Measurements from ENCODE around the gene ACSM4. TPM values are rescaled to one million over a fixed set of nuclear protein-coding genes. Genes with fewer than 3 reads are reported as not detected.
"Not testable (repeated sequence)": the region's sequence is repeated elsewhere in the genome, so short reads cannot be mapped to it uniquely, and the experiment has no call there.

ACSM4 gene
- total and polyA plus RNA-seq, 2 of the 8 experiments (the other 6 are each of a cell fraction or from before 2014, with no cell fraction given) = not detected

- TF ChIP-seq BCL11A (IDR thresholded peaks at IDR 0.05; ENCODE audit: low read depth in 2 of 2, low read length in 2 of 2) = no peak
- TF ChIP-seq MAFK (IDR thresholded peaks at IDR 0.05; ENCODE audit: low read depth, low read length) = no peak
- TF ChIP-seq CEBPB (IDR thresholded peaks at IDR 0.05; ENCODE audit: low read depth, low read length) = no peak
- TF ChIP-seq, protein P1, sequence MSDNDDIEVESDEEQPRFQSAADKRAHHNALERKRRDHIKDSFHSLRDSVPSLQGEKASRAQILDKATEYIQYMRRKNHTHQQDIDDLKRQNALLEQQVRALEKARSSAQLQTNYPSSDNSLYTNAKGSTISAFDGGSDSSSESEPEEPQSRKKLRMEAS (IDR thresholded peaks at IDR 0.05) = no peak
- TF ChIP-seq EGR1 (IDR thresholded peaks at IDR 0.05; ENCODE audit: borderline replicate concordance, low read depth, low read length) = no peak
- no peak for TF ChIP-seq JUN (IDR thresholded peaks at IDR 0.05; ENCODE audit: low read depth, low read length)
These were observed 31.9 kb upstream of the ACSM4 start (continued) for GRCh38 chr12:7271893-7272514.

GRCh38 chr12:7275482-7275881, 28.4 kb upstream of the ACSM4 start:
- H2BK120ac ChIP-seq (replicated peaks; ENCODE audit: low read depth, low read length); H3K4me2 ChIP-seq (ENCODE audit: insufficient read depth in 1 of 2, low read depth in 2 of 2, low read length in 2 of 2); H2BK12ac ChIP-seq (ENCODE audit: low read depth, low read length); H3K27ac ChIP-seq (ENCODE audit: low read depth, low read length); H3K23me2 ChIP-seq (ENCODE audit: low read depth, low read length); H3K9ac ChIP-seq (replicated peaks in 1 of 4; ENCODE audit: extremely low read depth in 1 of 4, low read depth in 3 of 4, low read length in 3 of 4); H3K79me1 ChIP-seq (ENCODE audit: low read depth, low read length); H3K4ac ChIP-seq (replicated peaks; ENCODE audit: insufficient read length, low read depth, low read length); H3K27me3 ChIP-seq (replicated peaks in 1 of 4; ENCODE audit: control insufficient read depth in 3 of 4, extremely low read depth in 1 of 4, insufficient read depth in 3 of 4, low read length in 3 of 4); H4K5ac ChIP-seq (ENCODE audit: insufficient read length, low read depth, low read length); H2BK15ac ChIP-seq (ENCODE audit: low read length); H3K18ac ChIP-seq (ENCODE audit: extremely low read depth, low read length); H3K23ac ChIP-seq (ENCODE audit: insufficient read length); H2BK20ac ChIP-seq (ENCODE audit: low read length); H3K4me3 ChIP-seq (ENCODE audit: extremely low read depth in 1 of 4, insufficient read depth in 2 of 4, low read depth in 3 of 4, low read length in 4 of 4); H3K14ac ChIP-seq (ENCODE audit: insufficient read length); FAIRE-seq; POLR2A ChIA-PET (ENCODE audit: partially characterized antibody); H3K79me2 ChIP-seq (ENCODE audit: control insufficient read depth in 1 of 2, insufficient read depth in 2 of 2, low read length in 2 of 2); DNase-seq (ENCODE audit: low read depth in 1 of 2, low spot score in 2 of 2); H3K9me3 ChIP-seq (ENCODE audit: insufficient read depth in 2 of 2, low read depth in 1 of 2, low read length in 1 of 2); H4K8ac ChIP-seq (ENCODE audit: extremely low read depth, insufficient read depth, low read length); H4K91ac ChIP-seq (replicated peaks; ENCODE audit: insufficient read length, low read length); H2AFZ ChIP-seq (ENCODE audit: low read length); H2BK5ac ChIP-seq (ENCODE audit: low read depth, low read length); H4K20me1 ChIP-seq (replicated peaks in 1 of 2; ENCODE audit: control insufficient read depth in 1 of 2, insufficient read depth in 2 of 2, low read length in 2 of 2); H3K4me1 ChIP-seq (replicated peaks in 1 of 4; ENCODE audit: control insufficient read depth in 3 of 4, insufficient read depth in 4 of 4, low read length in 3 of 4); H3K56ac ChIP-seq (replicated peaks; ENCODE audit: insufficient read length, low read depth, low read length); H3K36me3 ChIP-seq (ENCODE audit: control insufficient read depth in 2 of 4, insufficient read depth in 4 of 4, low read length in 3 of 4); H2AK5ac ChIP-seq (ENCODE audit: low read depth, low read length): not testable (repeated sequence)
- CTCF ChIA-PET (ENCODE audit: partially characterized antibody) = interaction anchor here (1.1 kb wide), 1 partner anchor 12 kb away, joined by 3 read pairs; no protein-coding TSS in a partner anchor

Data from H1 (cell line).